AG20443 (cell line): ENCODE measurements around the gene HACD2.

Experiments used
- DNase-seq: peaks from one replicate; pipeline ENCODE4 v3.0.0; 2012; ENCODE audit warnings: low spot score, mixed read lengths

HACD2 gene

GRCh38 chr3:123481071-123481470 lies 103.8 kb downstream of the HACD2 start:
- DNase-seq, result no peak

- DNase-seq, result no peak
Observed at GRCh38 chr3:123480428-123480827, 104.4 kb downstream of the HACD2 start.

- DNase-seq, result no peak
Observed at GRCh38 chr3:123479891-123480290, 105.0 kb downstream of the HACD2 start.

- no peak for DNase-seq
Observed at GRCh38 chr3:123478314-123478713, 106.5 kb downstream of the HACD2 start.

- DNase-seq, result no peak
Observed at GRCh38 chr3:123476967-123477750, 107.7 kb downstream of the HACD2 start.

GRCh38 chr3:123475786-123476185 lies 109.1 kb downstream of the HACD2 start:
- no peak for DNase-seq

GRCh38 chr3:123471106-123471505 lies 113.7 kb downstream of the HACD2 start:
- DNase-seq, result no peak

GRCh38 chr3:123469323-123469995 lies 115.4 kb downstream of the HACD2 start:
- no peak for DNase-seq

GRCh38 chr3:123467046-123467445 lies 117.8 kb downstream of the HACD2 start:
- DNase-seq, result no peak

- DNase-seq, result no peak
Observed at GRCh38 chr3:123464211-123464610, 120.6 kb downstream of the HACD2 start.

GRCh38 chr3:123459862-123460261 lies 125.0 kb downstream of the HACD2 start:
- DNase-seq, result no peak

- DNase-seq, result no peak
Observed at GRCh38 chr3:123458255-123458654, 126.6 kb downstream of the HACD2 start.

GRCh38 chr3:123457841-123458240 lies 127.0 kb downstream of the HACD2 start:
- no peak for DNase-seq

GRCh38 chr3:123453675-123454074 lies 131.2 kb downstream of the HACD2 start:
- no peak for DNase-seq

GRCh38 chr3:123451186-123451585 lies 133.7 kb downstream of the HACD2 start:
- no peak for DNase-seq

GRCh38 chr3:123449997-123450604 lies 134.8 kb downstream of the HACD2 start:
- DNase-seq, result peak; percentile 43

GRCh38 chr3:123449102-123449996 lies 135.5 kb downstream of the HACD2 start:
- DNase-seq, result peak; percentile 71

GRCh38 chr3:123448536-123449101 lies 136.2 kb downstream of the HACD2 start, which contains the start of gene ADCY5:
TSS of gene ADCY5 (minus strand) at chr3:123449090. CDS start at chr3:123448545, 545 bp downstream.
- DNase-seq, result peak; percentile 52

- DNase-seq, result peak; percentile 77
Observed at GRCh38 chr3:123447749-123448517, 136.9 kb downstream of the HACD2 start.

- DNase-seq, result no peak
Observed at GRCh38 chr3:123447416-123447748, 137.5 kb downstream of the HACD2 start.

- no peak for DNase-seq
Observed at GRCh38 chr3:123446610-123447109, 138.2 kb downstream of the HACD2 start.
